NCI-H748 (cell line): Measurements from ENCODE around the gene CHGA.

ENCODE experiments used
- DNase-seq: peaks from one replicate; lab custom pipeline; 2025; ENCODE audit not compliant: unreplicated experiment; lab: John Stamatoyannopoulos, UW

The CHGA gene

DNA sequence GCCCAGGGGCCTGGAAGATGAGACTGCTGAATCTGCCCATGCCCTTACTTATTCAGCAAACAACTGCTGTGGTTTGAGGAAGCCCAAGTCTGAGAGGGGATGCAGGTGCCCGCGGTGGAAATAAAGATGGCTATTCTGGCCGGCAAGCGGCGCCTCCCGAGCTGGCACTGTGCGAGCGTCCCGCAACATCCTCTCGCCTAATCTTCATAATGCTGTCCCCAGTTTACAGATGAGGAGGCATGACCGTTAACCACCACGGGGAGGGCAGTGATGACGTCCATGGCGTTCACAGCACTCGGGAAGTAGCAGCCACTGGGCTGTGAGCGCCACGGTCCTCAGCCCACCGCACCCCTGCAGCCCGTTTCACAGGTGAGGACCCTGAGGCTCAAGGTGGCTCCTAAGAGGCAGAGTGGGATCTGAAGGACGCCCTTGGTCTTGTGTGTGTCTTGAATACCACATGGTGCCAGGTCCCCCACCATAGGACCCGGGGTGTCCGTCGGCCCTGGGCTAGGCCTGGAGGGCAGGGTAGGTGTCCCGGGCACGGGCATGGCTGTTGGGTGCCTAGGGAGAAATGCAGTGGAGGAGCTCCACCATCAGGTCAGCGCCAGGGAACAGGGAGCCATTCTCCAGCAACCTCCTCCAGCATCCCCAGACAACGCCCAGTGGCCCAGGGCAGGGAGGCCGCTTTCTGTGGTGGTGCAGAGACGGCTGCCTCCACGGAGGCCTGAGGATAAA is 20.2 kb downstream of the CHGA start:
- DNase-seq = no peak

GRCh38 chr14:92943855-92944570 is 21.1 kb downstream of the CHGA start:
- no peak for DNase-seq

DNA sequence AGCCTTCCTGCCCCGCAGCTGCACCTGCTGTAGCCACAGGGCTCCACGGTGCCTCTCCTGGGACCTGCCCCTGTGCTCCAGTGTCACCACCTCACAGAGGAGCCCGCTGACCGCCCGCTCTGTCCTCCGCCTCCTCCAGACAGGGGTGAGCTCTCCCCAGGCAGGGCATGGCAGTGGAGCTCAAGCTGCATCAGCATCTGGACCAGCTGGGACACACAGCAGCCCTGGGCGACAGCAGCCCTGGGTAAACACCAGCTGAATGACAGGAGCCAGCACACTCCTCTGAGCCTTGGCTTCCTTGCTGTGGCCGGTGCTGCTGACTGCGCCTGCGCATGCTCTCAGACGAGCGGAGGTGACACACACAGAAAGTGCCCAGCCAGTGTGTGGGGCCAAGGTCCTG is 22.0 kb downstream of the CHGA start:
- DNase-seq = no peak

DNA sequence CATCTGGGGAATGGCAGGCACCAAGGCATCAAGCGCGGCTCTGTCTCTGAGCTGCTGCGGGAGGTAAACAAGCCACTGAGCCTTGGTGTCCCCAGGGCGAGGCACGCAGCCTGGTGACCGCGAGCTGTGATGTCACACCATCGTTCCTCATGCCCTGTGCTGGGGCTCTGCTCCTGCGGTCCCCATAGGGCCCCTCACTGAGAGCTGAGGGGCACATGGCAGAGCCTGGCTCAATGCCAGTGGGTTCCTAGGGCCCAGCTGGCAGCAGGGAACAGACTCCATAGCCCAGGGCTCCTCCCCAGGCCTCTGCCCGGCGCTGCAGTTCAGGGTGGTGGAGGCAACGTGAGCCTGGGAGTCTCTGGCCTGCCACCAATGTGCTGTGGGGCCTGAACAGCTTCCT is 22.6 kb downstream of the CHGA start:
- no peak for DNase-seq

DNA sequence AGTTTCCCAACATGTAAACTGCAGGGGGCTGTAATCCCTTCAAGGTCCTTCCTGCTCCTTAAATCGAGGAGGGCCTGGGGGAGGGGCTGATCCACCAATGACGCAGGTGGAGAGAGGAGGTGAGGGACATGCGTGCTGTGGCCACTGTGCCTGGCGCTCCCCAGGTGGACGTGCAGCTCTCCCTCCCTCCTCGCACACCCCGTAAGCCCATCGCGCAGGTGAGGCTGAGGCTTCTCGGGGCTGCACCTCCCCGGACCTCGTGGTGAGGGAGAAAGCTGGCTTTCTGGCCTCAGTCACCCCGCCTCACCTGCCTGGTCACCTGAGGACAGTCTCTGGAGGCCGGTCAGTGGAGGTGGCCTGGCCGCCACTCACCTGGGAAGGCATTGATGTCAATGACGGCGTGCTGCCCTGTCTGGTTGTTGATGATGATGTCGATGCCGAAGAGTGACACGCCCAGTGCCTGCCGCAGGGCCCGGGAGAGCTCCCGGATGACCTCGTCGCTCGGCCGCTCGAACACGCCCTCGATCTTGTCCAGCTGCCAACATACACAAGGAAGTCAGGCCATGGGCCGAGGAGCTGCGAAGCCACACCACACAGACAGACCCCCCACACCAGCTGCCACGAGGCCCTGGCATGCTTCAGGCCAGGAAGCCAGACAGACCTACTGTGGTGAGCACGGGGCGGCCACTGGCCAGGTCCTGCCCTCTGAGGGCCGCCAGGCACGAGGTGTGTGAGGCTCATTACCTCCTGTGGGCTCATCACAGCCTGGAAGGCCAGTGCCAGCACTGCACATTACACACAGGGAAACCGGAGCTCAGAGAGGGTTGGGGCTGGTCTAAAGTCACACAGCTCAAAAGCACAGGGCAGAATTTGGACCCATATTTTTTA is 23.3 kb downstream of the CHGA start:
- DNase-seq = peak; percentile 67

- no peak for DNase-seq
These were observed 24.0 kb downstream of the CHGA start for GRCh38 chr14:92946847-92947545.

DNA sequence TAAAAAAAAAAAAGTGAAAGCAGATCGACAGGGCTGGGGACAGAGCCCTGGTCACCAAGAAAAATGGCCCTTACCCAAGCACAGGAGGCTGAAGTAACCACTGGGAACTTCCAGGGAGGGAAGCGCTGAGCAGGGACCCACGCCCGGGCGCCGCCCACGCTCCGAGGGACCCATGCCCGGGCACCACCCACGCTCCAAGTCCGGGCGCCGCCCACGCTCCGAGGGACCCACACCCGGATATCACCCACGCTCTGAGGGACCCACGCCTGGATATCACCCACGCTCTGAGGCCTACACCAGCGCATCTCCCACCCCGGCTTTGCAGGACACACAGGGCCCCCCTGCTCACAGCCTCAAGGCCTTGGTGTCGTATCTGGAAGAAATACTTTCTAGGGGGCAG is 25.7 kb downstream of the CHGA start:
- DNase-seq = no peak

DNA sequence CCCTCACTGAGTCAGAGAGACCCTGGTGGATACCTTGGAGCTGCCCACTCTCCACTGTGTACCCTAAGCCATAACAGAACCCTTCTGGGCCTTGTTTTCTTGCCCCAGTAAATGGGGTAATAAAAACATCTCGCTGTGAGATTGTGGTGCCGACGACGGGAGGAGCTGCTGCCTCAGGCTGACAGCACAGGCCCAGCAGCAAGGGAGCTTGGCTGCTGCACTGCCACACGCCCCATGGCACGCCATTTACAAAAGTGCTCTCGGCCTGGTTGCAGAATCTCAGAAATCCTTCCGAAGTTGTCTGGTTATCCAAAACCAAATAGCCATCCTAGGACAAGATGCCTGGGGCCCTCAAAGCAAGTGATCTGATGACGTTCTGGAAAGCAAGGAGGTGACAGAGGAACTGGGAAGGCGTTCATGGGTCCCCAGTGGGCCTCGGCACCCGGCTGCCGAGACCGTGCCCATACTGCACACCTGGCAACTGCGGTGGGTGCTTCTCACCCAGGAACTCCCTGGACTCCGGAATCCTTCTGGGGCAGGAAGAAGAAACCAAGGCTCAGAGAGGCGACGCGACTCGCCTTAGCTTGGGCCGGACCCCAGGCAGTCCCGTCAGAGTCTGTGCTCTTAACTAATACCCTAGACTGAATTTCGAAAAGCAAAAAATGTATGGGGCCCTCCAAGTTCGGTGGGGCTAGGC is 26.7 kb downstream of the CHGA start:
- no peak for DNase-seq

- DNase-seq = no peak
These were observed 27.2 kb downstream of the CHGA start for GRCh38 chr14:92950193-92950540.

DNA sequence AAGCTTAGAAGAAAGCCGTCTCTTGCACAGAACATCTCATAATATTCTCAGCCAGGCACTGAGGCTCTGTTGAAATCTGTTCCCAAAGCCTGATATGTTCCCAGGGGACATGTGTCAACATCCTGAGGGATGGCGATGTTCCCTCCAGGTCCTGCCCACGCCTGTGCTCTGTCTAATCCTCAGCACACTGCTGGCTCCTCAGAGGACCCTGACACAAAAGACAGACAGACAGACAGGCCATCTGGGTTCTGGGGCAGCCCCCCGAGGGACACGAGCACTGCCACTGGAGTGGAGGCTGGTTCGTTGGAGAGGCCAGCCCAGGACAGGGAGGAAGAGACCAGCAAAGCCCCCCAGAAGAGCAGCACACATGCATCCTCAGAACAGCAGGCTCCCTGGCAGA is 27.8 kb downstream of the CHGA start:
- DNase-seq = no peak

DNA sequence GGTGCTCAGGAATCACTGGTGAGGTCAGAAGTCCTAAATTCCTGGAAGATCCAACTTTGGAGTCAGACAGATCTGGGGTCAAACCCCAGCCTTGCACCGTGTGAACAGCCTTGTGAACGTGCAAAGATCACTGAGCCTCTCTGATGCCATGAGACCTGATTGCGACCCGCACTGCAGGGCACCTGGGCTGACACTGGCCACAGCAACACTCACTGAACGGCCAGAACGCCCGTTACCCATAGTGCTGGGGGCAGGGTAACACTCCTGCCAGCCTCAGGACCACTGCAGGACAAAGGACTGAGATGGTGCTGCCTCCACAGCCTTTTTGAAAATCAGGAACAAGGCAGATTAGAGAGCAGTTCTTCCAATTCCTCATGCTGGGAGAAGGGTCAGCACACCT is 28.3 kb downstream of the CHGA start:
- no peak for DNase-seq

DNA sequence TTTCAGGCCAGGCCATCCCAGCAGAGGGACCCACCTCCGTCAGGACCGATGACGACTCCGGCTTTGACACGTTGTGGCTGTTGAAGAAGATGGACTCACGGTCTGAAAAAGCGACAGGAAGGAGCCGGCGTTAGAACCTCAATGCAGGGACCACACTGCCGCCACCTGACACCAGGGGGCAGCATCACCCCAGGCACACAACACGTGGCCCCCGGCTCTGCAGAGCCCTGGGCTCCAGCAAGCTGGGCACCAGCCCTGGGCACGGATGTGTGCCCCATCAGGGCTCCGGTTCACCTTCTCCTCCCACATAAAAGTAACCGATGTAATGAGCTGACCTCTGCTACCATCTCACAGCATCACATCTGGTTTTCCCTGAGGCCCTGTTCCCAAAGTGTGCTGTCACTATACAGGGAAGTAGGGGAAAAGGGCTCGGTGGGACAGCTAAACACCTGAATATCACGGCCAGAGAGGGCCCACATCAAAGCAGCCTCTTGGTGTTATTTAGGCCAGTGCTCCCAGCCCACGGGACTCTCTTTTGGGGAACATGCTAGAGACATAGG is 29.0 kb downstream of the CHGA start:
- peak; percentile 77 for DNase-seq

- DNase-seq = no peak
These were observed 29.7 kb downstream of the CHGA start for GRCh38 chr14:92952481-92953298.

- DNase-seq = no peak
These were observed 30.6 kb downstream of the CHGA start for GRCh38 chr14:92953526-92953925.

DNA sequence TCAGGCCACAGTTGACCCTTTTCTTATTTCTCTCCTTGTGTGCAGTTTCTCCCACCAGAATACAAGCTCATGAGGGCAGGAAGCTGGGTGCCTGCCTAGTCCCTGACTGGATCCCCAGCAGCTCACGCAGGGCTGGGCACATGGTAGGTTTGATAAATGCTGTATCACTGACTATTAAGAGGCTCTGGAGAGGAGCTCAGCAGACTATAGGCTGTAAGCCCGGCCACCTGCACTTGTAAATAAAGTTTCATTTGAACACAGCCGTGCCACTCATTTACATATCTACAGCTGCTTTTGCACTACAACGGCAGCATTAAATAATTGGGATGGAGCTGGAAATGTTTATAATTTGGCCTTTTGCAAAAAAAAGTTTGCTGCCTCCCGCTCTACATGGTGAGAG is 32.0 kb downstream of the CHGA start:
- no peak for DNase-seq

GRCh38 chr14:92955381-92955780 is 32.4 kb downstream of the CHGA start:
- DNase-seq = no peak

- DNase-seq = peak; percentile 48
These were observed 34.0 kb downstream of the CHGA start for GRCh38 chr14:92956961-92957360.

DNA sequence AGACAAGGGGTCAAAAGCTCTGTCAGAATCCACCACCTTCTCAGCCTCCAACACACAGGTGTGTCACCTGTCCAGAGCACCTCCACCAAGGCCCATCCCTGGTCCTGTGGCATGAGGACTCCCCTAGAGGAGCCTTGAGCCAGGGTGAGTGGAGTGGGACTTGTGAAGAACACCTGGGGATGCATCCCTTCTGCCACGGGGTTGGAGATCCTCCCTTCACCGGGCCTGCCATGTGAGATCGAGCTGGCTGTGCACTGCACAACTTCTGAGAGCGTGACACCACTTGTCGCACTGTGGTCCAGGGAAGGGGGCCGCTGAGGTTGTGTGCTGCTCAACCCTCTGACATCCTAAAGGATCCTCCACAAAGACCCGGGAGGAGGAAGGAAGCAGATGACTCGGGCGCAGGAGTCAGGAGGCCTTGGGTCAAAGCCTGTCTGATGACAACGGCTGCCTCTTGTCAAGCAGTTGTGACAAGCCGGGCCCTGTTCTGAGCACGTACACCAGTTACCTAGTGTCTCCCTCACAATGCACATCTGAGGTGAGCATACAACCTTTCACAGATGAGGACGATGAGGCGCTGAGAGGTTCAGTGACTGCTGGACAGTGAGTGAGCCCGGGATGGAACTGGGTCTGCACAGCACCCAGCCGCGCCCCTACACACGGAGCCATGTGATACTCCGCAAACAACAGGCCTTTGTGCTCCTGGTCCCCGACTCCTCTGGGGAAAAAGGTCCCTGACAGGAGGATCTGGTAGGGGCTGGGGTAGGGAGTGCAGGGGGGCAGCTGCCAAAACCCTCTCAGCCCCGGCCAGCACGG is 35.6 kb downstream of the CHGA start:
- DNase-seq = no peak

GRCh38 chr14:92959189-92959531 is 36.2 kb downstream of the CHGA start:
- DNase-seq = peak; percentile 17
